Natural killer cell (primary cell): ENCODE measurements around the gene ABCC1. TPM values are rescaled to one million over a fixed set of nuclear protein-coding genes. Genes with fewer than 3 reads are reported as not detected.
A peak's percentile ranks its signal among the peaks of the same experiment; 100 is the strongest.
"Not testable (repeated sequence)": the region's sequence is repeated elsewhere in the genome, so short reads cannot be mapped to it uniquely, and the experiment has no call there.

Experiments
- ATAC-seq, 3 donors: fragments of 150-1000 bp in 2 of 3; fragments of 200-7000 bp in 1 of 3; cut with Tn5 transposase; 1 replicate in 1 of 3; 2 replicates in 2 of 3; pipeline ENCODE4 v1.10.0; 2021; ENCODE audit warnings: mild to moderate bottlenecking in 2 of 3, moderate library complexity in 2 of 3
- DNase-seq, 2 donors: peaks; one replicate each; pipeline versions ENCODE4 v3.0.0 to v3.0.0-alpha.2; 2013 to 2021; ENCODE audit warnings: mixed read lengths in 1 of 2
- H3K27ac ChIP-seq: one replicate; pipeline ENCODE4 v1.5.1; 2013; ENCODE audit warnings: mild to moderate bottlenecking, low read length
- H3K27me3 ChIP-seq: one replicate; pipeline ENCODE4 v1.6.1; 2013; ENCODE audit warnings: low read length; ENCODE audit not compliant: control insufficient read depth, insufficient read depth
- H3K36me3 ChIP-seq: one replicate; pipeline ENCODE4 v1.6.1; 2013; ENCODE audit warnings: low read length; ENCODE audit not compliant: control insufficient read depth, insufficient read depth
- H3K4me1 ChIP-seq: one replicate; pipeline ENCODE4 v1.6.1; 2013; ENCODE audit warnings: low read length; ENCODE audit not compliant: control insufficient read depth, insufficient read depth
- H3K4me3 ChIP-seq: one replicate; pipeline ENCODE4 v1.5.1; 2013; ENCODE audit warnings: low read length
- H3K9me3 ChIP-seq: one replicate; pipeline ENCODE4 v1.6.1; 2013; ENCODE audit warnings: low read length; ENCODE audit not compliant: control insufficient read depth, insufficient read depth
- H3K27ac Mint-ChIP-seq, 2 donors: one replicate each; pipeline ENCODE4 v1.8.0; 2022; ENCODE audit warnings: mild to moderate bottlenecking in 2 of 2, mixed read lengths in 2 of 2, moderate library complexity in 1 of 2
- H3K27me3 Mint-ChIP-seq, 2 donors: one replicate each; pipeline ENCODE4 v1.8.0; 2022; ENCODE audit warnings: low read depth in 2 of 2, mixed read lengths in 2 of 2
- H3K36me3 Mint-ChIP-seq: one replicate; pipeline ENCODE4 v1.8.0; 2022; ENCODE audit warnings: mixed read lengths
- H3K4me1 Mint-ChIP-seq, 2 donors: one replicate each; pipeline ENCODE4 v1.8.0; 2022; ENCODE audit warnings: mixed read lengths in 2 of 2
- H3K4me3 Mint-ChIP-seq: one replicate; pipeline ENCODE4 v1.8.0; 2022; ENCODE audit warnings: mild to moderate bottlenecking, moderate library complexity, mixed read lengths
- H3K9me3 Mint-ChIP-seq, 2 donors: one replicate each; pipeline ENCODE4 v1.8.0; 2022; ENCODE audit warnings: mixed read lengths in 2 of 2
- CTCF ChIP-seq: fragments of 200-600 bp; IDR thresholded peaks from one replicate; pipeline ENCODE4 v1.8.0; 2022; ENCODE audit warnings: antibody characterized with exemption
- WGBS: methylation state at CpG from one replicate; pipeline ENCODE4 v1.1.7; 2013; ENCODE audit warnings: missing lambda C conversion rate; ENCODE audit not compliant: insufficient coverage; 5-methylcytosine and 5-hydroxymethylcytosine counted together
- intact Hi-C: fragments of 100-400 bp; cut with micrococcal nuclease; formaldehyde crosslinking; loops from one replicate; pipeline ENCODE4 v1.14.2; 2022
- total RNA-seq, 4 donors: library from RNA; stranded (reverse); fragments of 120-200 nt in 1 of 4; gene quantifications; one replicate each; pipeline versions ENCODE4 v1.2.3 to v1.2.4, GENCODE V29; 2013 to 2022

ABCC1 gene
- total RNA-seq, 3 donors from 2014 or later (not counting 1 experiment from before 2014, with no cell fraction given): 24.5 to 53.9 (median 27.9) TPM

DNA sequence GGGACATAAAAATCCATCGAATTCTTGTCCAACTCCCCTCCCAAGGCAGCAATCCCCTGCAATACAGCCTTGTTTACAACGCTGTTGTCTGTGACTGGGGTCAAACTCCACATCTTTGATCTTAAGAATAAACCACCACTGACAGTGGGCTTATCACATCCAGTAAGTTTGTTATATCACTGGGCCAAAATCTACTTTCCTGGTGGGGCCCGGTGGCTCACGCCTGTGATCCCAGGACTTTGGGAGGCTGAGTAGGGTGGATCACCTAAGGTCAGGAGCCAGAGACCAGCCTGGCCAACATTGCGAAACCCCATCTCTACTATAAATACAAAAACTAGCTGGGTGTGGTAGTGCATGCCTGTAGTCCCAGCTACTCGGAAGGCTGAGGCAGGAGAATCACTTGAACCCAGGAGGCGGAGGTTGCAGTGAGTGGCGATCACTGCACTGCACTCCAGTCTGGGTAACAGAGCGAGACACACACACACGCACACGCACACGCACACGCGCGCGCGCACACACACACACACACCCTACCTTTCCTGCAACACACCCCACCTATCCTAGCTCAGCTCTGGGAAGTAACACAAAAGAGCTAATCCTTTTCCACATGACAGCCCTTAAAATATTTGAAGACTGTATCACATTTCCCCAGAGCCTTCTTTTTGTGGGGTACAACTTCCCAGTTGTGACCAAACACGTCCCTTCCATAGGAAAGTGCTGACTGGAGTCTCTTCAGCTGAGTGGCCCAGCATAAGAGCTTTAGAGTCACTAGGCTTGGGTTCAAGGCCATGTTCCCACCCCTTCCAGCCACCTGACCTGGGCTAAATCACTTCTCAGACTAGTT lies 20.9 kb upstream of the ABCC1 start:
- ATAC-seq: no peak
- Mint-ChIP-seq H3K4me1 (no peaks in the 10 kb centered on the region), H3K36me3 (no peaks in the 10 kb centered on the region), H3K27me3 (peaks cover 0 to 2% of the 10 kb centered on the region in 2 donors), H3K27ac (no peak overlapping the region), H3K4me3 (no peak overlapping the region), H3K9me3 (no peaks in the 10 kb centered on the region)
- H3K4me1 ChIP-seq: no peaks in the 10 kb centered on the region
- H3K27me3 ChIP-seq: no peaks in the 10 kb centered on the region
- 97% methylated on average over 16 of the region's 18 CpGs for WGBS
- no peaks in the 10 kb centered on the region for H3K9me3 ChIP-seq
- intact Hi-C loops: no loop called here
- H3K36me3 ChIP-seq: no peaks in the 10 kb centered on the region
- no peak overlapping the region for H3K27ac ChIP-seq
- DNase-seq: no peak
- H3K4me3 ChIP-seq: no peak overlapping the region
- TF ChIP-seq CTCF: no peak

- WGBS: 100% methylated on average over 3 of the region's 6 CpGs
- no peak for ATAC-seq
- H3K4me1 Mint-ChIP-seq: no peaks in the 10 kb centered on the region
- intact Hi-C loops: no loop called here
- no peak for DNase-seq
- TF ChIP-seq CTCF: no peak
- H3K27ac Mint-ChIP-seq: no peak overlapping the region
- H3K36me3 Mint-ChIP-seq: no peaks in the 10 kb centered on the region
- H3K36me3 ChIP-seq: no peaks in the 10 kb centered on the region
- H3K4me3 ChIP-seq: no peak overlapping the region
- no peaks in the 10 kb centered on the region for H3K4me1 ChIP-seq
- no peaks in the 10 kb centered on the region for H3K9me3 ChIP-seq
- H3K9me3 Mint-ChIP-seq: peaks cover 0 to 2% of the 10 kb centered on the region in 2 donors
- no peaks in the 10 kb centered on the region for H3K27me3 ChIP-seq
- no peak overlapping the region for H3K27ac ChIP-seq
- peaks cover 0 to 5% of the 10 kb centered on the region in 2 donors for H3K27me3 Mint-ChIP-seq
- no peak overlapping the region for H3K4me3 Mint-ChIP-seq
These were observed 16.5 kb upstream of the ABCC1 start for GRCh38 chr16:15932939-15933338.

GRCh38 chr16:15933781-15934180 lies 15.6 kb upstream of the ABCC1 start:
- Mint-ChIP-seq H3K4me1 (no peaks in the 10 kb centered on the region), H3K27ac (no peak overlapping the region), H3K27me3 (peaks cover 0 to 3% of the 10 kb centered on the region in 2 donors), H3K36me3 (no peaks in the 10 kb centered on the region), H3K4me3 (no peak overlapping the region), H3K9me3 (peaks cover 0 to 2% of the 10 kb centered on the region in 2 donors)
- DNase-seq (no peak), ATAC-seq (no peak)
- no peaks in the 10 kb centered on the region for H3K4me1 ChIP-seq
- H3K36me3 ChIP-seq: no peaks in the 10 kb centered on the region
- 94% methylated on average over 4 of the region's 4 CpGs for whole genome bisulfite sequencing
- TF ChIP-seq CTCF: no peak
- no peaks in the 10 kb centered on the region for H3K9me3 ChIP-seq
- H3K27ac ChIP-seq: no peak overlapping the region
- H3K27me3 ChIP-seq: no peaks in the 10 kb centered on the region
- H3K4me3 ChIP-seq: no peak overlapping the region
- intact Hi-C loops: no loop called here

DNA sequence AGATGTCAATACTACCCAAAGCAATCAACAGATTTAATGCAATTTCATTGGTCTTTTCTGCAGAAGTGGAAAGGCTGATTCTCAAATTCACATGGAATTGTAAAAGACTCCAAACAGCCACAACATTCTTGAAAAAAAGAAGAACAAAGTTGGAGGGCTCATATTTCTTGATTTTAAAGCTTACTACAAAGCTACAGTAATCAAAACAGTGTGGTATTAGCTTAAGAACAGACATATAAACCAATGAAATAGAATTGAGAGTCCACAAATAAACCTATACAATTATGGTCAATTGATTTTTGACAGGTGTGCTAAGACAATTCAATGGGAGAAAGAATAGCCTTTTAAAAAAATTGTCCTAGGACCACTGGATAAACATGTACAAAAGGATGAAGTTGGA lies 14.4 kb upstream of the ABCC1 start:
- Mint-ChIP-seq H3K27me3 (peaks cover 0 to 3% of the 10 kb centered on the region in 2 donors), H3K4me3 (no peak overlapping the region), H3K36me3 (no peaks in the 10 kb centered on the region), H3K9me3 (peaks cover 0 to 2% of the 10 kb centered on the region in 2 donors), H3K4me1 (no peaks in the 10 kb centered on the region), H3K27ac (no peak overlapping the region)
- ATAC-seq: no peak
- no peaks in the 10 kb centered on the region for H3K9me3 ChIP-seq
- intact Hi-C loops: no loop called here
- H3K4me3 ChIP-seq: no peak overlapping the region
- no peak overlapping the region for H3K27ac ChIP-seq
- H3K4me1 ChIP-seq: no peaks in the 10 kb centered on the region
- TF ChIP-seq CTCF: no peak
- DNase-seq: no peak
- H3K36me3 ChIP-seq: no peaks in the 10 kb centered on the region
- no peaks in the 10 kb centered on the region for H3K27me3 ChIP-seq

DNA sequence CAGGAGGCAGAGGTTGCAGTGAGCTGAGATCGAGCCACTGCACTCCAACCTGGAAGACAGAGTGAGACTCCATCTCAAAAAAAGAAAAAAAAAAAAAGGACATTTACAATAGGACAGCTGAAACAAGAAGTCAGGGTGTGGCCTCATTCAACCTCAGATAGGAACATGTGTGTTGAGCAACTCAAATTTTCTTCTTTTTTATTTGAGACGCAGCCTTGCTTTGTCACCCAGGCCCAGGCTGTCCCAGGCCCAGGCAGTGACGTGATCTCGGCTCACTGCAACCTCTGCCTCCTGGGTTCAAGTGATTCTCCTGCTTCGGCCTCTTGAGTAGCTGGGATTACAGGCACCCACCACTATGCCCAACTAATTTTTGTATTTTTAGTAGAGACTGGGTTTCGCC lies 12.6 kb upstream of the ABCC1 start:
- DNase-seq, intact Hi-C loops, H3K36me3 Mint-ChIP-seq, H3K9me3 Mint-ChIP-seq, H3K9me3 ChIP-seq, H3K4me1 Mint-ChIP-seq, H3K4me1 ChIP-seq, H3K36me3 ChIP-seq, H3K4me3 ChIP-seq, H3K27me3 ChIP-seq, H3K27ac ChIP-seq, H3K27ac Mint-ChIP-seq, H3K4me3 Mint-ChIP-seq, H3K27me3 Mint-ChIP-seq: not testable (repeated sequence)
- ATAC-seq: peak in 1 of 3 donors; percentile 72
- 93% methylated on average over 5 of the region's 6 CpGs for WGBS
